ENCODE data around the gene ADORA1. TPM values are rescaled to one million over a fixed set of nuclear protein-coding genes. Genes with fewer than 3 reads are reported as not detected.

ADORA1 gene
- total and polyA plus RNA-seq, 10 of the 15 experiments (the other 5 are each of a cell fraction or from before 2014, with no cell fraction given) = not detected

- TF ChIP-seq ZBTB40 (IDR thresholded peaks at IDR 0.05; ENCODE audit: borderline replicate concordance) = no peak
- no peak for TF ChIP-seq MXI1 (IDR thresholded peaks at IDR 0.05; ENCODE audit: low read depth, low read length)
- no peak for TF ChIP-seq TAF1 (IDR thresholded peaks at IDR 0.05; ENCODE audit: borderline replicate concordance, low read depth, low read length)
- TF ChIP-seq BHLHE40 (IDR thresholded peaks at IDR 0.05; ENCODE audit: borderline replicate concordance in 1 of 2, low read depth in 2 of 2, low read length in 1 of 2) = no peak; a peak in 1 of 4 replicates
- TF ChIP-seq RCOR1 (conservative IDR thresholded peaks at IDR 0.05; ENCODE audit: low read depth, low read length) = no peak
- TF ChIP-seq CHD4 (IDR thresholded peaks at IDR 0.05) = no peak
- no peak for TF ChIP-seq SKIL (IDR thresholded peaks at IDR 0.05; ENCODE audit: low read depth, poor library complexity, severe bottlenecking)
- no peak for TF ChIP-seq SREBF1 (IDR thresholded peaks at IDR 0.05; ENCODE audit: low read length)
- TF ChIP-seq RUNX3 (IDR thresholded peaks at IDR 0.05; ENCODE audit: low read length) = peak; percentile 63
- TF ChIP-seq PAX5 (IDR thresholded peaks at IDR 0.05; ENCODE audit: borderline replicate concordance, low read depth, low read length) = no peak
- TF ChIP-seq HSF1 (IDR thresholded peaks at IDR 0.05; ENCODE audit: low read depth, low read length) = no peak
- TF ChIP-seq MEF2B (IDR thresholded peaks at IDR 0.05; ENCODE audit: partially characterized antibody, poor library complexity, severe bottlenecking) = peak; percentile 99
- TF ChIP-seq SP1 (IDR thresholded peaks at IDR 0.05; ENCODE audit: low read depth, low read length) = no peak
- no peak for TF ChIP-seq HDGF (IDR thresholded peaks at IDR 0.05)
- no peak for TF ChIP-seq SUPT20H (IDR thresholded peaks at IDR 0.05; ENCODE audit: borderline replicate concordance, control insufficient read depth, low read depth, low read length)
- no peak for TF ChIP-seq SMC3 (IDR thresholded peaks at IDR 0.05; ENCODE audit: borderline replicate concordance, low read length)
- no peak for TF ChIP-seq SREBF2 (IDR thresholded peaks at IDR 0.05; ENCODE audit: low read length)
- no peak for TF ChIP-seq HDAC2 (IDR thresholded peaks at IDR 0.05)
- peak; percentile 44; the same call in 1 of the 2 replicates for TF ChIP-seq DPF2 (IDR thresholded peaks at IDR 0.05)
- TF ChIP-seq ZNF274 (IDR thresholded peaks at IDR 0.05; ENCODE audit: insufficient read depth, insufficient read length) = no peak
- TF ChIP-seq JUNB (IDR thresholded peaks at IDR 0.05) = peak; percentile 68
- TF ChIP-seq NFXL1 (IDR thresholded peaks at IDR 0.05; ENCODE audit: borderline replicate concordance) = no peak
- TF ChIP-seq ASH2L (IDR thresholded peaks at IDR 0.05; ENCODE audit: borderline replicate concordance, low read depth) = no peak
- TF ChIP-seq YBX1 (IDR thresholded peaks at IDR 0.05) = peak; percentile 90; the same call in 1 of the 2 replicates
- no peak for TF ChIP-seq SIN3A (IDR thresholded peaks at IDR 0.05; ENCODE audit: low read depth, low read length)
Measured at GRCh38 chr1:203173566-203173965, 46.0 kb downstream of the ADORA1 start (continued).

Measured in GM12878 (cell line).